GDM1 (cell line): ENCODE results near the gene AIFM3.
A peak's percentile ranks its signal among the peaks of the same experiment; 100 is the strongest.
"Not testable (repeated sequence)": the region's sequence is repeated elsewhere in the genome, so short reads cannot be mapped to it uniquely, and the experiment has no call there.

ENCODE experiments used
- DNase-seq: peaks from one replicate; lab custom pipeline; 2025; lab: John Stamatoyannopoulos, UW

AIFM3 gene

DNA sequence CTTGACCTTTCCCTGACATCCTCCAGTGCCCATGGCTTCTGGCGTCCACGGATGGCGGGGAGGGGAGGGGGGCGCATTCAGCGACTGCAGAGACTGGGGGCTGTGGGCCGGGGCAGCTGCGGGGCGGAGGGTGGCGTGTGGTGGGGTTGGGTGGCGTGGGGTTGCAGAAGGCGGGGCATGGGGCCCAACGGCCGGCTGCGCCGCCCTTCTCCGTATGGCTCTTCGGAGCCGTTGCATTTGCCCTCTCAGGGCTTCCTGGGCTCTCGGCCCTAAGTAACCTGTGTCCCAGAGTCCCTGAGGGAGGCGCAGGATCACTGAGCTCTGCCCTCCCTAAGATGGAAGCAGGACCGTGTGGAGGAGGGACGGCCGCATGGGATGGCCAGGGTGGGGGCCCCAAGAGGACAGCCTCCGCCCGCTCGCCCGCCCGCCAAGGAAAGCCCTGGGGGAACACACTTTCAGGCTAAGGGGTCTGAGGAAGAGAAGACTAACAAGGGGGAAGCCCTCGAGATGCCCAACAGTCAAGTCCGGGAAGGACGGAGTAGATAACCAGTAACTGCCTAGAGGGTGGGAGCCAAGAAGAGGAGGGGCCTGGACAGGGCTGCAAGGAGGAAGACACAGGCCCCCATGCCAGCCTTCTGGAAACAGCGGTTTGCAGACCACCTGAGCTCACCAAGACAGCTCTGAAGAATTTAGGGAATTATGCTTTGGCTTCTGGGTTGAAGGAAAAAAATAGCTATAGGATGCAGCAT lies 9.2 kb upstream of the AIFM3 start:
- no peak for DNase-seq

DNA sequence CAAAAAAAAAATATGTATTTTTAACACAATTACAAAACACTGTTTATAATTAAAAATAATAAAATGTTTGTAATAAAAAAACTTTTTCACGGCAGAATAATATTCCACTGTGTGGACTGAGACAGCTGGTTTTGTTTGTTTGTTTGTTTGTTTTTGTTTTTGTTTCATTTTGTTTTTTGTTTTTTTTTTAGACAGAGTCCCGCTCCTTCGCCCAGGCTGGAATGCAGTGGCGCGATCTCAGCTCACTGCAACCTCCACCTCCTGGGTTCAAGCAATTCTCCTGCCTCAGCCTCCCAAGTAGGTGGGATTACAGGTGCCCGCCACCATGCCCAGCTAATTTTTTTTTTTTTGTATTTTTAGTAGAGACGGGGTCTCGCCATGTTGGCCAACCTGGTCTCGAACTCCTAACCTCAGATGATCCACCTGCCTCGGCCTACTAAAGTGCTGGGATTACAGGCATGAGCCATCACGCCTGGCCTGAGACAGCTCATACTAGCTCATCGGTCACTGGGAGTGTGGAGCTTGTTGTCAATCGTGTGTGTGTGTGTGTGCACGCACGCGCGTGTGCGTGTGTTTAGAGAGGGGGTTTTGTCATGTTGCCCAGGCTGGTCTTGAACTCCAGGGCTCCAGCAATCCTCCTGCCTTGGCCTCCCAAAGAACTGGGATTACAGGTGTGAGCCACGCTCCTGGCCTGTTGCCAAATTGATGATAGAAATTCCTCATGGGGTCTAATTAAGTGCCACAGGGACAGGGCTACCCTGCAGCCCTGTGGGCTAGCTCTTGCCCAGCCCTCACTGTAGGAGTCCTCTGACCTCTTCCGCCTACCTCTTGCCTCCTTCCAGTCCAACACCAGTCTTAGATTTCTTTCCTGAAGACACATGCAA lies 7.2 kb upstream of the AIFM3 start:
- no peak for DNase-seq

DNA sequence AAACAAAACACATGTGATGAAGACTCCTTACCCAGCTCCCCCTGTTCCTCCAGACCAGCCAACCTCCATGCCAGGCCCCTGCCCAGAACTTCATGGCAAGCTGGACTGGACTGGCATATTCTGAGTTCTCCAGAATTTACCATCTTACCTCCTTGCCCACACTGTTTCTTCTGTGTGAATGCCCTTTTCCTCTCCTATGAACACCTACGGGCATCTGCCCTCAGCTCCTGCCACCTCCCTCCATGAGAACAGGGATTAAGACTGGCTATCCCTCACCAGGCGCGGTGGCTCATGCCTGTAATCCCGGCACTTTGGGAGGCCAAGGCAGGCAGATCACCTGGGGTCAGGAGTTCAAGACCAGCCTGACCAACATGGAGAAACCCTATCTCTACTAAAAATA lies 6.4 kb upstream of the AIFM3 start:
- DNase-seq: no peak

DNA sequence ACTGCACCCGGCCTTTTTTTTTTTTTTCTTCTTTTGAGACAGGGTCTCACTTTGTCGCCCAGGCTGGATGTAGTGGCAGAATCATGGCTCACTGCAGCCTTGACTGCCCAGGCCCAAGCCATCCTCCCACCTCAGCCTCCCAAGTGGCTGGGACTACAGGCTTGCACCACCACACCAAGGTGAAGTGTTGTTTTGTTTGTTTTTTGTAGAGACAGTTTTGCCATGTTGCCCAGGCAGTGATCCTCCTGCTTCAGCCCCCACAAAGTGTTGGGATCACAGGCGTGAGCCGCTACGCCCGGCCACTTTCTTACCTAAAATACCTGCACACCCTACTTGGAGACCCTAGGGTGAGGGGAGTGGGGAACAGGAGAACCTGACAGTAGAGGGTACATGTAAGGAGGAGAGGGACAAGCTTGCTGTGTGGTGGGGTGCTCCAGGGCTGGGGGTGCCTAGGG lies 4.5 kb upstream of the AIFM3 start:
- no peak for DNase-seq

GRCh38 chr22:20963201-20964052 lies 3.6 kb upstream of the AIFM3 start:
- no peak for DNase-seq

DNA sequence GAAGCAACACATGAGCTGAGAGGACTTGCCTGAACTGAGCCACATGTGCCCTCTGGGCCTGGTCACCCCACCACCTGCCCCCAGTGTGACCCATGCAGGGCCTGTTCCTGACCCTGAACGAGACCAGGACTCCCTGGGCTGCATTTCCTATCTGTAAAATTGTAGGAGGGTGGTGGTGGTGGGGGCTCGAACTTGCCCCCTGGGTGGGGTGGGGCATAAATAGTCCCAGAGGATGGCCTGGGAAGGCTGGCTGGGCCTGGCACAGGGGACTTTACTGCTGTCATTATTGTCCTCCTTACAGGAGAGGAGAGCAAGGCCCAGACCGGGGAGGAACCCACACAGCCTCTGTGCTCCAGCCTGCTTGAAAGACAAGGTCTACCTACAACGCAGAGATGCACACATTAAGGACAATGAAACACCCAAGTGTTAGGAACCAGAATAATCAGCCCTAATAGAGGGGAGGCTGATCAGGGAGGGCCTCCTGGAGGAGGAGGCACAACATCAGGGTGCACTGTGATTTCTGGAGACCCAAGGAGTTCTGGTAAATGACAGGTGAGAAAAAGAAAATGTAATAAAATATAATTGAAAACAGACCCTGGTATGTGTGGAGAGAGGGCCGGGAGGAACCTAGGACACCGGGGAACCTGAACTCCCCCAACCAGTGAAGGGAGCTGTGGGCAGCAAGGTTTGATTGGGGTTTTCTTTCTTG lies 2.8 kb upstream of the AIFM3 start:
- no peak for DNase-seq

- DNase-seq: no peak
Measured at GRCh38 chr22:20964799-20965103, 2.3 kb upstream of the AIFM3 start.

DNA sequence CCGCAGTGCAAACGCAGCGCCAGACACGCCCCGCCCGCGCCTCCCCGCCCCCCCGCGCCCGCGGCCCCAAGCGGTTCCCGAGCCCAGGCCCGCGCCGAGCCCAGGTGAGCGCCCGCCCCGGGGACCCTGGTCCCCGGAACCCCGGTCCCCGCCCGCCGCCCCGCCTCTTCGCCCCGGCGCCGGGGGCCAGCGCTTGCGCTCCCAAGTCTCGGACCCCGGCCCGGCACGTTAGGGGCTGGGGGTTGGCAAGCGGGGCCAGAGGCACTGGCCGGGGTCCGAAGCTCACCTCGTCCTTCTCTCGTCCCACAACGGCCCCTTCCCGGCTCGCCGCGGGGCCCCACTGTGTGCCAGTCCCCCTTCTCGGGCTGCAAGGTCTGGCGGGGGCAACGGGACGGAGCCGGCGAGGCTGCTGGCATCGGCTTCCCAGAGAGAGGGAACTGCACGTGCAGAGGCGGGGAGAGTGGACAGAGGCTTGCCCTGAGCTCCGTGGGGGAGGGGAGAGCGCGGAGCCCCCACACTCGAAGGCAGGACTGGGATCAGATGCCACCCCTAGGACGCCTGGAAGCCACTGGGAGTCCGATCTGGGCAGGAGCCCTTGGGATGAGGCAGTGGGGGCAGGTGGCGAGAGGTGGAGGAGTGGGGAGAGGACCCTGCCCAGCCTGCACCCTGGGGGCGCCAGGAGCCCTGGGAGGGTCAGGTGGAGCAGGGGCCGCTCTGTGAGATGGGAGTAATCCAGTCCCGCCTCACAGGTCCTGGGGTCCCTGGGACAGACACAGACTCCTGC lies 1.8 kb upstream of the AIFM3 start:
- no peak for DNase-seq

GRCh38 chr22:20965888-20966855 lies 883 bp upstream of the AIFM3 start:
- no peak for DNase-seq

DNA sequence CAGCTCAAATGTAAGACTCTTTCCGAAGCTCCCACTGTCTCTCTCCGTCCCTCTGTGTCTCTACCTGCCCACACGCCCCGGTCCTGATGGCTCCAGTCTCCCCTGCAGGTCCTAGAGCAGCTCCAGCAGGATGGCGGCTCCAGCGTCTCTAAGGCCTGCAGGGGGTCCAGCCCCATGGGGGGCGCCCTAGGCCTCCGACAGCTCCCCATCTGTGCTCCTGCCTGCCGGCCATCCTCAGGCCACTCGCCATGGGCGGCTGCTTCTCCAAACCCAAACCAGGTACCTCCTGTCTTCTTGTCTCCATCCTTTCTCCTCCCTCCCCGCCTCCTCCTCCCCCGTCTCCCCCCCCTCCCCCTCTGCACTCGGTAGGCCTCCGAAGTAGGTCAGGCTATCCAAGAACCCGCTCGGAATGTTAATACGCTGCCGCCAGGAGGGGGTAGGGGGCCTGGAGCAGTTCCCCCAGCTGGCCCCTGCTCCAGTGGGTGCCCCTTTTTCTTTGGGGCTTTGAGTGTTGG lies 699 bp downstream of the AIFM3 start:
- DNase-seq: no peak

- peak; percentile 10 for DNase-seq
Measured at GRCh38 chr22:20968281-20968977, 1.4 kb downstream of the AIFM3 start.

- no peak for DNase-seq
Measured at GRCh38 chr22:20970939-20971657, 4.0 kb downstream of the AIFM3 start.

- DNase-seq: not testable (repeated sequence)
Measured at GRCh38 chr22:20972014-20972694, 5.1 kb downstream of the AIFM3 start.

GRCh38 chr22:20972933-20973577 lies 6.0 kb downstream of the AIFM3 start:
- no peak for DNase-seq

GRCh38 chr22:20973634-20974286 lies 6.7 kb downstream of the AIFM3 start:
- DNase-seq: no peak

DNA sequence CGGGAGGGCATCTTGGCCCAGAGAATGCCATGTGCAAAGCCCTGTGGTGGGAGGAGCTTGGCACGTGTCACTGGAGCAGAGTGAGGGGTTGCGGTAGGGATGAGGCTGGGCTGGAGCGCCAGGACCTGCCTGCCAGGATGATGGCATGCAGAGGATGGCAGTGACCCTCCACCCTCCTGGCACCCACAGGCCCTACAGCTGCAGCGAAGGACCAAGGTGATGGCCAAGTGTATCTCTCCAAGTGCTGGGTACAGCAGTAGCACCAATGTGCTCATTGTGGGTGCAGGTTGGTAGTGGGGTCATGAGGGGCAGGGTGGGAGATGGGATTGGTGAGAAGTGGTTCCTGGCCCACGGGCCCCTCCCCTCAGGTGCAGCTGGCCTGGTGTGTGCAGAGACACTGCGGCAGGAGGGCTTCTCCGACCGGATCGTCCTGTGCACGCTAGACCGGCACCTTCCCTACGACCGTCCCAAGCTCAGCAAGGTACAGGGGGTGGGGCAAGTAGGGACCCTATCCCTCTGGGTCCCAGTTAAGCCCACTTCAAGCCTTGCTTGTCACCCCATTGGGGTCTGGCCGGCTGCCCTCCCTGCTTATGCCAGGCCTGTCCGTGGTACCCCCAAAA lies 7.4 kb downstream of the AIFM3 start:
- DNase-seq: no peak
